Measurements from ENCODE around the gene USP17L28.
"Not testable (repeated sequence)": the region's sequence is repeated elsewhere in the genome, so short reads cannot be mapped to it uniquely, and the experiment has no call there.

The USP17L28 gene

GRCh38 chr4:9348593-9348992, at the start of gene USP17L28:
TSS of gene USP17L28 (plus strand) at chr4:9348893. CDS start at chr4:9348893, 0 bp downstream.
- not testable (repeated sequence) for DNase-seq (ENCODE audit: low spot score)

- DNase-seq (ENCODE audit: low spot score) = not testable (repeated sequence)
Measured at GRCh38 chr4:9324191-9324590, 24.5 kb upstream of the USP17L28 start.

- DNase-seq (ENCODE audit: low spot score) = not testable (repeated sequence)
Measured at GRCh38 chr4:9324865-9325264, 23.8 kb upstream of the USP17L28 start, which contains the start of gene USP17L24. TSS of gene USP17L24 (plus strand) at chr4:9325165. CDS start at chr4:9325165, 0 bp downstream.

- DNase-seq (ENCODE audit: low spot score) = not testable (repeated sequence)
Measured at GRCh38 chr4:9329611-9330010, 19.1 kb upstream of the USP17L28 start, which contains the start of gene USP17L25. TSS of gene USP17L25 (plus strand) at chr4:9329911. CDS start at chr4:9329911, 0 bp downstream.

GRCh38 chr4:9334358-9334757, 14.3 kb upstream of the USP17L28 start, which contains the start of gene USP17L26:
TSS of gene USP17L26 (plus strand) at chr4:9334658. CDS start at chr4:9334658, 0 bp downstream.
- not testable (repeated sequence) for DNase-seq (ENCODE audit: low spot score)

GRCh38 chr4:9339103-9339502, 9.6 kb upstream of the USP17L28 start, which contains the start of gene USP17L5:
TSS of gene USP17L5 (plus strand) at chr4:9339403. CDS start at chr4:9339403, 0 bp downstream.
- DNase-seq (ENCODE audit: low spot score) = not testable (repeated sequence)

GRCh38 chr4:9343848-9344247, 4.8 kb upstream of the USP17L28 start, which contains the start of gene USP17L27:
TSS of gene USP17L27 (plus strand) at chr4:9344148. CDS start at chr4:9344148, 0 bp downstream.
- DNase-seq (ENCODE audit: low spot score) = not testable (repeated sequence)

GRCh38 chr4:9350866-9351265, 2.2 kb downstream of the USP17L28 start:
- not testable (repeated sequence) for DNase-seq (ENCODE audit: low spot score)

- not testable (repeated sequence) for DNase-seq (ENCODE audit: low spot score)
Measured at GRCh38 chr4:9353338-9353737, 4.6 kb downstream of the USP17L28 start, which contains the start of gene USP17L29. TSS of gene USP17L29 (plus strand) at chr4:9353638. CDS start at chr4:9353638, 0 bp downstream.

- not testable (repeated sequence) for DNase-seq (ENCODE audit: low spot score)
Measured at GRCh38 chr4:9362829-9363228, 14.1 kb downstream of the USP17L28 start, which contains the start of gene USP17L30. TSS of gene USP17L30 (plus strand) at chr4:9363129. CDS start at chr4:9363129, 0 bp downstream.

- DNase-seq (ENCODE audit: low spot score) = not testable (repeated sequence)
Measured at GRCh38 chr4:9379881-9380280, 31.2 kb downstream of the USP17L28 start.

GRCh38 chr4:9381012-9381534, 32.4 kb downstream of the USP17L28 start:
- DNase-seq (ENCODE audit: low spot score) = not testable (repeated sequence)

- no peak for DNase-seq (ENCODE audit: low spot score)
Measured at GRCh38 chr4:9384126-9384525, 35.4 kb downstream of the USP17L28 start.

- DNase-seq (ENCODE audit: low spot score) = not testable (repeated sequence)
Measured at GRCh38 chr4:9389001-9389400, 40.3 kb downstream of the USP17L28 start.
